Subcutaneous adipose tissue (tissue), 4 donors: ENCODE data around the gene SNX21. TPM values are rescaled to one million over a fixed set of nuclear protein-coding genes. Genes with fewer than 3 reads are reported as not detected.

Experiments used
- CTCF ChIP-seq: fragments of 450-650 bp; IDR thresholded peaks from one replicate; pipeline ENCODE4 v1.5.1; 2016; ENCODE audit warnings: low read depth, mild to moderate bottlenecking, control low read depth, antibody characterized with exemption, moderate library complexity
- total RNA-seq, 4 donors: library from RNA; depleted of rRNA; stranded (reverse); fragments of >200 nt; gene quantifications; one replicate each; pipeline ENCODE4 v1.1.0, GENCODE V29; 2016

SNX21 gene
- total RNA-seq, 4 donors from 2014 or later: 31.6 to 153 (median 90.8) TPM

DNA sequence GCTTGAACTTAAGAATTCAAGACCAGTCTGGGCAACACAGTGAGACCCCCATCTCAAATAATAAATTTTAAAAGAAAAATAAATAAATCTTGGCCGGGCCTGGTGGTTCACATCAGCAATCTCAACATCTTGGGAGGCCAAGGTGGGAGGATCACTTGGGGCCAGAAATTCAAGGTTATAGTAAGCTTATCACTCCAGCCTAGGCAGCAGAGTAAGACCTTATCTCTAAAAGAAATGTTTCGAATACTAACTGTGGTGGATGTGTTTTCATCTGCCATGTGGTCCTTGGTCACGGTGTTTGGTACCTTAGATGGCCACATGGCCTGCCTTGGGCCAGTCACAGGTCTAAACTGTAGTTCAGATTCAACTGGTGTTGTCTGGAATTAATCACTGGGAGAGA is 15.4 kb upstream of the SNX21 start:
- TF ChIP-seq CTCF: no peak

- no peak for TF ChIP-seq CTCF
Observed at GRCh38 chr20:45819466-45819865, 14.1 kb upstream of the SNX21 start.

DNA sequence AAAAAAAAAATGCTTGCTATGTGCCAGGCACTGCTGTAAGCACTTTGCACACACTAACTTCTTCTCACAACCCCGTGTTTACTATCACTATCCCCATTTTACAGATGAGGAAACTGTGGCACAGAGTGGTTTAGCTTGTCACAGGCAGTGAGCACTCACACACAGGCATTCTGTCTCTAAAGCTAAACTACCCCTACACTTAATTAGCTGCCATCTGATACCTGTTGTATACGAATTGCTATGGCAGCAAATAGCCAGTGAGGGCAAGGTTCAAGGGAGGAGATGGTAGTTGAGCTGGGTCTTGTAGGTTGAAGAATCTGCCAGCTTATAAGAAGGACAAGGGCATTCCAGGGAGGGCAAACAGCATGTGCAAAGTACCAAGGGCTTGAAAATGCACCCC is 11.7 kb upstream of the SNX21 start:
- TF ChIP-seq CTCF: no peak

DNA sequence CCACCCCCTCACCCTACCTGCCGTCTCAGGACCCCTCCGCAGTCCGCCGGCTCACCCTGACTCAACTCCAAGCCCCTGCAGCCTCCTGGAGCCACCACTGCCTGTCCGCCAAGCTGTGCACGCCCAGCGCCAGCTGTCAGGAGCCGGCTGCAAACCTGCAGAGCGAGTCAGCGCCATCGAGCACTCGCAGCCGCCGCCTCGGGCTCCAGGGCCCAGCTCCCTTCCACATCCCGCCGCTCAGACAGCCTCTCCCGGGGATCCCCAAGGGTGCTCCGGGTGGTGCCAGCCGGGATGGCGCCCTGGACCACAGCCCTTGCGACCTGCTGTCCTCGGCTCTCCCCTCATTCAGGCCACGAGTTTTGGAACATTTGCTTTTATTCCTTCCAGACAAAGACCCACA is 10.7 kb upstream of the SNX21 start:
- TF ChIP-seq CTCF: no peak

DNA sequence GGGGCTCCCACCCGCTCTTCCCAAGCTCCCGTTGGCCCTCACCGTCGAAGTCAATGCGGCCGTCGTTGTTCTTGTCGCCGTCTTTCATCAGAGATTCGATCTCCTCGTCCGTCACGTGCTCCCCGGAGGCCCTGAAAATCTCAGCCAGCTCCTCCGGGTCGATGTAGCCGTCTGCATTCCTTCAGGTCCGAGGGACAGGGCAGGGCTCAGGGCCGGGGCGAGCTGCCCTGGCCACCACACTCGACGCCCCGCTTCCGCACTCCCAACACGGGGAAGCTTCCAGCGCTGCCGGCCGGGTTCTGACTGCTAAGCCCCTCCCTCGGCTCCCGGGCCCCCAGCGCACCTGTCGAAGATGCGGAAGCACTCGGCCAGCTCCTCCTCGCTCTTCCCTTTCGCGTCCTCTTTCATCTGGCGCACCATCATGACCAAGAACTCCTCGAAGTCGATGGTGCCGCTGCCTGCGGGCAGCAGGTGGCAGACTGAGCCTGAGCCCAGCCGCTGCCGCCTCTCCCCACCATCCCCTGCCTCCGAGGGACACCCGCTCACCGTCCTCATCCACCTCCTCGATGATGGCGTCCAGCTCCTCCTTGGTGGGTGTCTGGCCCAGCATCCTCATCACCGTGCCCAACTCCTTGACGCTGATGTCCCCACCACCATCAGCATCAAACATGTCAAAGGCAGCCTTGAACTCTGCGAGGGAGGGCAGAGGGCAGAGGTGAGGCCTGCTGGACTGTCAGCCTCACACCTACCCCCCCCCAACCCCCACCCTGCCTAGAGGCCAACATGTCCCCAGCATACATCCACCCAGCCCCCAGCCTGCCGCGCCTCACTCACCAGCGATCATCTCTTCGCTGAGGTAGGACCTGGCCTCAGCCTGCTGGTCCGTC is 9.4 kb upstream of the SNX21 start:
- no peak for TF ChIP-seq CTCF

DNA sequence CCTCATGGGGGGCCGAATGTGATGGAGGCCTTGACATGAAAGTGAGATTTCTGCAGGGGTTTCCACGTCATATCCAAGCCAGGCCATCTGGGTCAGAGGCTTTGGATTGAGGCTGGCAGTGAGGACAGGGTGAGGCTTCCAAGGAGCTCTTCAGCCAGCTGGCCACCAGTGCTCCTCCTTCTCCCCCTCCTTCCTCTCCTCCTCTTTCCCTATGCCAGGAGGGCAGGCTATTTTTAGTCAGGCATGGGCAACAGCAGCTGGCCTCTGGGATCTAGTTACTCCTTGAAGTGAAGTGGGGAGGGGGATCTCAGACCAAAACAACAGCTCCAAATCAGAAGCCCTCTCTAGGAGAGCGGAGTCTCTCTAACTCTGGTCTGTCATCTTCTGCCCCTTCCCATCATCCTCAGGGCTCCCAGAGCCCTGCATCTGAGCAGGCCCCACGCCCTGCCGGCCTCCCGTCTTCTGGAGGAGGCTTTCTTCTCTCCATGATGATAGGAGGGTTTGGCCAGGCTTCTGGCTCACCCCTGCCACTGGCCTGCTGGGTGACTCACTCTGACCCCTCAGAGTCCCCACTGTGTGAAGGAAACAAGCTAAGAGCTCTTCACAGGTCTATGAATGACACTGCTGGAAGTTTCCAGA is 7.1 kb upstream of the SNX21 start:
- no peak for TF ChIP-seq CTCF

GRCh38 chr20:45827030-45827652 is 6.5 kb upstream of the SNX21 start, which contains the start of gene TNNC2:
Gene TNNC2, minus strand, starts transcription at chr20:45827312. Its CDS starts 64 bp downstream, at chr20:45827248.
- no peak for TF ChIP-seq CTCF
